NCI-H526 (cell line): Measurements from ENCODE around the gene KCMF1.

Source experiments
- DNase-seq, 2 experiments: peaks; one replicate each; lab custom pipeline; 2025; lab: John Stamatoyannopoulos, UW

Gene KCMF1

GRCh38 chr2:84980263-84980983, 9.5 kb downstream of the KCMF1 start:
- no peak for DNase-seq

GRCh38 chr2:84986018-84986417, 15.1 kb downstream of the KCMF1 start:
- no peak for DNase-seq

- DNase-seq: no peak
Observed at GRCh38 chr2:84989422-84989821, 18.5 kb downstream of the KCMF1 start.

- no peak for DNase-seq
Observed at GRCh38 chr2:84989927-84990326, 19.0 kb downstream of the KCMF1 start.

- no peak for DNase-seq
Observed at GRCh38 chr2:84991404-84992160, 20.6 kb downstream of the KCMF1 start.

GRCh38 chr2:84995826-84996225, 24.9 kb downstream of the KCMF1 start:
- DNase-seq: no peak

- no peak for DNase-seq
Observed at GRCh38 chr2:84996909-84997308, 25.9 kb downstream of the KCMF1 start.

- no peak for DNase-seq
Observed at GRCh38 chr2:84999553-84999955, 28.6 kb downstream of the KCMF1 start.

GRCh38 chr2:85001595-85001994, 30.6 kb downstream of the KCMF1 start:
- no peak for DNase-seq

- no peak for DNase-seq
Observed at GRCh38 chr2:85002534-85002933, 31.6 kb downstream of the KCMF1 start.

- DNase-seq: no peak
Observed at GRCh38 chr2:85008252-85008651, 37.3 kb downstream of the KCMF1 start.

GRCh38 chr2:85009019-85009618, 38.2 kb downstream of the KCMF1 start:
- no peak for DNase-seq

GRCh38 chr2:85010404-85010803, 39.4 kb downstream of the KCMF1 start:
- no peak for DNase-seq

GRCh38 chr2:85011098-85011497, 40.1 kb downstream of the KCMF1 start:
- no peak for DNase-seq

- peak in 1 of 2 experiments; percentile 2 for DNase-seq
Observed at GRCh38 chr2:85011747-85012146, 40.8 kb downstream of the KCMF1 start.

GRCh38 chr2:85012431-85012830, 41.5 kb downstream of the KCMF1 start:
- DNase-seq: no peak

- no peak for DNase-seq
Observed at GRCh38 chr2:85012855-85013254, 41.9 kb downstream of the KCMF1 start.

GRCh38 chr2:85015653-85016360, 44.8 kb downstream of the KCMF1 start:
- DNase-seq: no peak

GRCh38 chr2:85016446-85016845, 45.5 kb downstream of the KCMF1 start:
- DNase-seq: no peak

GRCh38 chr2:85017411-85018048, 46.6 kb downstream of the KCMF1 start:
- DNase-seq: peak in 1 of 2 experiments; percentile 1

- no peak for DNase-seq
Observed at GRCh38 chr2:85018049-85018447, 47.1 kb downstream of the KCMF1 start.

- no peak for DNase-seq
Observed at GRCh38 chr2:85019121-85019520, 48.2 kb downstream of the KCMF1 start.
